DND-41 (cell line): ENCODE data around the gene ZNF808.

Source experiments
- CTCF ChIP-seq: IDR thresholded peaks from 2 replicates; pipeline ENCODE4 v1.5.1; 2012; ENCODE audit warnings: borderline replicate concordance, low read length, moderate library complexity, mild to moderate bottlenecking; ENCODE audit not compliant: poor library complexity, severe bottlenecking; ENCODE audit errors: extremely low read depth
- EZH2 ChIP-seq: IDR thresholded peaks from 3 replicates; pipeline ENCODE4 v1.6.1; 2012; ENCODE audit warnings: borderline replicate concordance, low read depth, mild to moderate bottlenecking, moderate library complexity, low read length, inconsistent platforms; ENCODE audit not compliant: severe bottlenecking

GRCh38 chr19:52535771-52536447, 8.4 kb downstream of the ZNF808 start:
- TF ChIP-seq CTCF (no peak), EZH2 (no peak)
